Skin epidermis (tissue), 12 donors: ENCODE data around the gene GNAQ.

Source experiments
- H3K27ac ChIP-seq, 21 experiments: fragments of 200-600 bp; sonication (generic) in 11 of 21; one replicate each; pipeline ENCODE4 v1.5.0; 2020; ENCODE audit warnings: mild to moderate bottlenecking in 3 of 21, inconsistent platforms in 2 of 21, moderate library complexity in 2 of 21
- H3K4me3 ChIP-seq, 7 experiments: fragments of 200-600 bp; sonication (generic) in 2 of 7; one replicate each; pipeline ENCODE4 v1.5.0; 2020; ENCODE audit warnings: inconsistent platforms in 2 of 7, mild to moderate bottlenecking in 2 of 7, moderate library complexity in 1 of 7

Gene GNAQ

GRCh38 chr9:77922591-77922990, 109.0 kb downstream of the GNAQ start:
- Histone ChIP-seq H3K27ac (no peak overlapping the region), H3K4me3 (no peak overlapping the region)

GRCh38 chr9:77917800-77918199, 113.8 kb downstream of the GNAQ start:
- H3K27ac ChIP-seq = no peak overlapping the region

DNA sequence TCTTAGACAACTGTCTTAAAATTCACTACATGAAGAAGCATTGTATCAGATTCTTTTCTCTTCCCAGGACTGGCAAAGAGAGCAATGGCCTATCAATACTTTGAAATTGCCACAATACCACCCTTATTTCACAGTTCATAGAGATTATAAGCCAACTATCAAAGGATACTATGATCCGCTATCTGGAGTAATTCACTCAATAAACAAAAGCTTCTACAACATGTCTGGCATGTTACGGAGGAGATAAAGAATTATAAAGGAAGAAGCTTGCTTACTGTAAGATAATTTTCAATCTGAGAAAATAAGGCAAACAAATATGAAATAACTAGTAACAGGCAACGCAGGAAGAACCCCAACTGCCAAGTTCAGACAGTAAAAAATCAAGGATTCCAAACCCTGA, 114.8 kb downstream of the GNAQ start:
- H3K27ac ChIP-seq = peak overlapping the region in 1 of 21 experiments; percentile 41

More at GRCh38 chr9:77917800-77918199, 113.8 kb downstream of the GNAQ start:
- H3K4me3 ChIP-seq = no peak overlapping the region

GRCh38 chr9:77916410-77916819, 115.2 kb downstream of the GNAQ start:
- Histone ChIP-seq H3K27ac (no peak overlapping the region), H3K4me3 (no peak overlapping the region)

More for the DNA sequence above, 114.8 kb downstream of the GNAQ start:
- H3K4me3 ChIP-seq = no peak overlapping the region

- Histone ChIP-seq H3K4me3 (no peak overlapping the region), H3K27ac (no peak overlapping the region)
Observed at GRCh38 chr9:77915744-77916143, 115.9 kb downstream of the GNAQ start.

- Histone ChIP-seq H3K4me3 (no peak overlapping the region), H3K27ac (no peak overlapping the region)
Observed at GRCh38 chr9:77912895-77913693, 118.5 kb downstream of the GNAQ start.

DNA sequence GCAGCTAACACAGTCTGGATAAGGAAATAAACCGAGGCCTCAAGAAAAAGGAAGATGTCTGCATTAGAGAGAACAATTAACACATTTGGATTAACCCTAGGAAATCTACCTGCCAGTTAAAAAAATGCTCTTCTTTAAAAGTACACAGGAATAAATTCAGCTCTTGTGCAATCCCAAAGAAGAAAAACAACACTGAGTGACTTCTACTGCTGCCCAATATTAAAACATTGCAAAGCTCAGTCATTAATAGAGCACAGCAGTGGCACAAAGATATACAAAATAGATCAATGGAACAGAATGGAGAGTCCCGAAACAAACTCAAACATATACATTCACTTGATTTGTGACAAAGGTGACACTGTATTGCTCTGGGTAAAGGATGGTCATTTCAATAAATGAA, 119.7 kb downstream of the GNAQ start:
- H3K27ac ChIP-seq = no peak overlapping the region
- no peak overlapping the region for H3K4me3 ChIP-seq

DNA sequence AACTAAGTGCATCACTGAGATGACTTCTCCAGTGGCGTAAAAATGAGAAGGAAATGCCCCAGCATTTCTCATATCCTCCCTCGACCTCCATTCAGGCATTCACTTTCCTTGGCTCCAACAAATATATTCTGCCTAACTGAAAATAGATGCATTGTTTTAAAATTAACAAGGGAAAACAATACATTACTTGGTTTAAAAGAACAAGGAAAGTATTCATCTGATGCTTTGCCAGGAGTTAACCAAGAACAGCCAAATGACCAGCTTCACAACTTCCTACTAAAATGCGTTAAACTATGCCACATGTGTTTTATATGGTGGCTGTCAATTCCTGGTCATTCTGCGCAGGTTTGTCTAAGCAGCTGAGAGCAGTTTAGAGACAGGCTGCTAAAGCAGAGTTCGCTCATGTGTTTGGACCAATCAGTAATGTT, 121.4 kb downstream of the GNAQ start:
- Histone ChIP-seq H3K27ac (peak overlapping the region in 2 of 21 experiments; percentile 3 to 32), H3K4me3 (no peak overlapping the region)

DNA sequence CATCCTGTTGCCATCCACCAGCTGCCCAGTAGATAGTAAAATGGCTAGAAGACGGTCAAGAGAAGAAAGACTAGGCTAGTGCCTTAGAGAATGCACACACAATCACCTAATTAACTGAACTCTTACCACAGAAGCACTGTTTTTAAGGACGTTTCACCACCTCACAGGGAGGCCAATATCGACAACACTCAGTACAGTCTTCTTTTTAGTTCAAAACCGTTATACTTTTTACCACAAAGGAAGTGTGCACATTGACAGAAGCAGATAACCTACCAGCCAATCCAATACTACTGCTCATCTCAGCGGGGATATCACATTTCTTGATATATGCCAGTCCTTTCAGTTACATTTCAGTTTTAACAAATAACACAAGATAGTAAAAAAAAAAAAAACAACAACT, 122.3 kb downstream of the GNAQ start:
- H3K4me3 ChIP-seq = no peak overlapping the region
- peak overlapping the region in 5 of 21 experiments; percentile 1 to 77 (median 47) for H3K27ac ChIP-seq

DNA sequence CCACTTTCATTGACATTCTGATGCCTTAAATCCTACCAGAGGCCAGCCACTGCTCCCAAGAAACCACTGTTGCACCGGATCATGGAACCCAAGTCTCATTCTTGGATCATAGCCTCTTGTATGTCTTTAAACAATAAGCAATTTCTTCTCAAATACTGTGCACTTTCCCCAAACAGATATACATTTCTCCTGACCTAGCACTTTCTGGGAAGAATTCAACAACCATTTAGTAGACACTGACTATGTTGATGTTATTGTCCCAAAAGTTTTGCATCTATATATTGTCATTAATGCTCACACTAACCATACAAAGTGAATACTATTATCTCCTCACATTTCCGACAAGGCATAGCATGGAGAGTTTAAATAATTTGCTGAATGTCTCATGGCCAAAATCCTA, 123.3 kb downstream of the GNAQ start:
- H3K27ac ChIP-seq = peak overlapping the region in 3 of 21 experiments; percentile 30 to 77 (median 47)
- no peak overlapping the region for H3K4me3 ChIP-seq

DNA sequence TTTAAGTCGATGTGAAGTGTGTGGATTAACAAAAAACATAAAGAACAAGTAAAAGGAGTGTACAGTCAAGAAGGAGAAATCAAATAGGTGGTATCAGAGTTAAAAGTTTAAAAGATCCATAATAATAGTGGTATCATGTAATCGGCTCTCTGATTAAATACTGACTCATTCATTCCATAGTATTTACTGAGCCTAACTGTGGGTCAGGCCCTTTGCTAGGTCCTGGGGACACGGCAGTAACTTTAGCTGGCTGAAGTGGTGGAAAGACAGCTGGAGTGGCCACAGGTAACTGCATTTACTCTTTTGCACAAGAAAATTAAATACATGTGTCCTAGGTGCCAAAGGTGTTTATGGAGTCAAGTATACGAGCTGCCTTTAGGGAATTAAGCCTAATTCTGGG, 124.0 kb downstream of the GNAQ start:
- Histone ChIP-seq H3K27ac (no peak overlapping the region), H3K4me3 (no peak overlapping the region)

DNA sequence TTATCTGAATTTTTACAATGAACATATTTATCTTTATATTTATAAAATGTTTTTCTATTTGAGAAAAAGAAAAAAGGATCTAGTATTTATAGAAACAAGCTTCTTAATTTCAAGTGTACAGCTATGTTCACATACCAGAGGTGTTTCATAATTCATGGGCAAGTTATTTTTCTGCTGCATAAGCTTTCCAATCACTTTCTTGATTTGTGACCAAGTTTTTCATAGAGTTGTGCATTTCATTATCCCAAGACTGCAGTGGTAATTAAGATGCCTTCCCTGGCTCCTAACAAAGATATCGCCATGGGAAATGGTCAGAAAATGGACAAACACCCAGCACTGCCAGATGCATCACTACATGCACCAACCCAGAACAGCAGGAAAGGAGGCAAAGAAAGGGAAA, 124.6 kb downstream of the GNAQ start:
- Histone ChIP-seq H3K27ac (no peak overlapping the region), H3K4me3 (no peak overlapping the region)

DNA sequence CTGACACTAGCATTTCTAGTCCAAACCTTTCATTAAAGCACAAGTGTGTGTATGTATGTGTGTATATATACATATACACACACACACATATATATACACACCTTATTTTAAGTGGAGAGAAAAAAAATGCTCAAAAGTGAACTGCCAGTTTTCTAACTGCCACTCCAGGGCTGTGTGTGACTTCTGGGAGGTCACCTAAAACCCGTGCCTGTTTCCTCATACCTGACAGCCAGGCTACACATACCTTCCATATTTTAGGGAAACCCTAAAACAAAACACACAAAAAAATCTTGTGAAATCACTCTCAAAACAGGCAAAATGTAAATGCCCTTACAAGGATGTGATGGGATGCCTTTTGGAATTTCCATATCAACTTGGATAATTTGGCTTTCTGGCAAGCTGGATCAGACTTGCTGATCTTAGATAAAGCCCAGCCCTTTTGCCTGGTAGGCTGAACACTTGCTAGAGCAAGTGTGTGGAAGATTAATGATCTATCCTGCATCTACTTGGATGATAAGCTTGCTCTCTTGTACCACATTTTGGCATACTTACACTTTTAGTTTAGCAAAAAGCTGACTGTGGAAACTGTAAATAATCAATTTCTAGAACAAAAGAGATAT, 127.8 kb downstream of the GNAQ start:
- Histone ChIP-seq H3K27ac (no peak overlapping the region), H3K4me3 (no peak overlapping the region)

GRCh38 chr9:77901771-77902170, 129.8 kb downstream of the GNAQ start:
- no peak overlapping the region for H3K4me3 ChIP-seq
- no peak overlapping the region for H3K27ac ChIP-seq

GRCh38 chr9:77901018-77901417, 130.6 kb downstream of the GNAQ start:
- Histone ChIP-seq H3K4me3 (no peak overlapping the region), H3K27ac (no peak overlapping the region)

GRCh38 chr9:77899679-77900354, 131.8 kb downstream of the GNAQ start:
- H3K4me3 ChIP-seq = no peak overlapping the region
- H3K27ac ChIP-seq = no peak overlapping the region

- no peak overlapping the region for H3K4me3 ChIP-seq
Observed at GRCh38 chr9:77898864-77899263, 132.7 kb downstream of the GNAQ start.

GRCh38 chr9:77896938-77897667, 134.5 kb downstream of the GNAQ start:
- Histone ChIP-seq H3K4me3 (no peak overlapping the region), H3K27ac (peak overlapping the region in 1 of 21 experiments; percentile 64)

More at GRCh38 chr9:77898864-77899263, 132.7 kb downstream of the GNAQ start:
- H3K27ac ChIP-seq = no peak overlapping the region

GRCh38 chr9:77896269-77896937, 135.2 kb downstream of the GNAQ start:
- no peak overlapping the region for H3K27ac ChIP-seq
- no peak overlapping the region for H3K4me3 ChIP-seq
